ENCODE results near the gene TTLL11. TPM values are rescaled to one million over a fixed set of nuclear protein-coding genes. Genes with fewer than 3 reads are reported as not detected.

The TTLL11 gene, protein sequence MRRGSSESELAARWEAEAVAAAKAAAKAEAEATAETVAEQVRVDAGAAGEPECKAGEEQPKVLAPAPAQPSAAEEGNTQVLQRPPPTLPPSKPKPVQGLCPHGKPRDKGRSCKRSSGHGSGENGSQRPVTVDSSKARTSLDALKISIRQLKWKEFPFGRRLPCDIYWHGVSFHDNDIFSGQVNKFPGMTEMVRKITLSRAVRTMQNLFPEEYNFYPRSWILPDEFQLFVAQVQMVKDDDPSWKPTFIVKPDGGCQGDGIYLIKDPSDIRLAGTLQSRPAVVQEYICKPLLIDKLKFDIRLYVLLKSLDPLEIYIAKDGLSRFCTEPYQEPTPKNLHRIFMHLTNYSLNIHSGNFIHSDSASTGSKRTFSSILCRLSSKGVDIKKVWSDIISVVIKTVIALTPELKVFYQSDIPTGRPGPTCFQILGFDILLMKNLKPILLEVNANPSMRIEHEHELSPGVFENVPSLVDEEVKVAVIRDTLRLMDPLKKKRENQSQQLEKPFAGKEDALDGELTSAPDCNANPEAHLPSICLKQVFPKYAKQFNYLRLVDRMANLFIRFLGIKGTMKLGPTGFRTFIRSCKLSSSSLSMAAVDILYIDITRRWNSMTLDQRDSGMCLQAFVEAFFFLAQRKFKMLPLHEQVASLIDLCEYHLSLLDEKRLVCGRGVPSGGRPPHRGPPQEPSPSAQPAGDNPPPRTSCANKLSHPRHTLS
- total RNA-seq: 10 to 100 TPM in 3 of 4 donors, 1 to 10 TPM in 1; 9.8 to 18.6 (median 15.6) TPM

DNA sequence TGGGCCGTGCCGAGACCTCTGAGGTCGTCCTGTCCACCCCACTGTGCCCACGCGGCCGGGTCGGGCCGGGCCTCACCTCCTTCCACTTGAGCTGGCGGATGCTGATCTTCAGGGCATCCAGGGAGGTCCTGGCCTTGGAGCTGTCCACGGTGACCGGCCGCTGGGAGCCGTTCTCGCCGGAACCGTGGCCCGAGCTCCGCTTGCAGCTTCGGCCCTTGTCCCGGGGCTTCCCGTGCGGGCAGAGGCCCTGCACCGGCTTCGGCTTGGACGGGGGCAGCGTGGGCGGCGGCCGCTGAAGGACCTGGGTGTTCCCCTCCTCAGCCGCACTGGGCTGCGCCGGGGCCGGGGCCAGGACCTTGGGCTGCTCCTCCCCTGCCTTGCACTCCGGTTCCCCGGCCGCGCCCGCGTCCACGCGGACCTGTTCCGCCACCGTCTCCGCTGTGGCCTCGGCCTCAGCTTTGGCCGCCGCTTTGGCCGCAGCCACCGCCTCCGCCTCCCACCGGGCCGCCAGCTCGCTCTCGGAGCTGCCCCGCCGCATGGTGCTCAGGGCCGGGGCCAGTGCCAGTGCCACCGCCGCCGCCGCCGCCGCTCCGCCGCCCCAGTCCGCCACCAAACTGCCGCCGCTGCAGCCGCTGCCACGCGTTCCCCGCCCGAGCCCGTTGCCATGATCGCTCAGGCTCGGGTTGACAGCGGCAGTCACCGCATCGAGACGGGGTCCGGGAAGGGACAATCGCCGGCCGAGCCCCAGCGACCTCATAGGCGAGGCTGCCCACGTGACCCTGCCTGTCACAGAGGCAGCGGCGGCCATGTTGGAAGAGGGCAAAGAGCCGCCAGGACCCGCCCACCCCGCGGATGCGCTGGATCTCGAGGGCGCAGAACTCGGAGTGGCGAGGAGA is at the start of gene TTLL11:
Gene TTLL11, minus strand, starts transcription at position 698 of the 896 bp plus-strand sequence. Its CDS starts 160 bp downstream, at position 538.
- DNase-seq (ENCODE audit: low spot score in 2 of 2): peak; percentile 96 to 97
- Histone ChIP-seq H3K9me3 (no peaks in the 10 kb centered on the region), H3K4me3 (peak within 1 kb of the TSS; percentile 80 to 90 (median 86)), H3K27ac (peak within 1 kb of the TSS in 2 of 4 donors; percentile 76 to 85), H3K4me1 (peaks cover 0 to 42% (median 15%) of the 10 kb centered on the region in 4 donors), H3K36me3 (no peaks in the 10 kb centered on the region), H3K27me3 (no peaks in the 10 kb centered on the region)
- TF ChIP-seq, protein P1, sequence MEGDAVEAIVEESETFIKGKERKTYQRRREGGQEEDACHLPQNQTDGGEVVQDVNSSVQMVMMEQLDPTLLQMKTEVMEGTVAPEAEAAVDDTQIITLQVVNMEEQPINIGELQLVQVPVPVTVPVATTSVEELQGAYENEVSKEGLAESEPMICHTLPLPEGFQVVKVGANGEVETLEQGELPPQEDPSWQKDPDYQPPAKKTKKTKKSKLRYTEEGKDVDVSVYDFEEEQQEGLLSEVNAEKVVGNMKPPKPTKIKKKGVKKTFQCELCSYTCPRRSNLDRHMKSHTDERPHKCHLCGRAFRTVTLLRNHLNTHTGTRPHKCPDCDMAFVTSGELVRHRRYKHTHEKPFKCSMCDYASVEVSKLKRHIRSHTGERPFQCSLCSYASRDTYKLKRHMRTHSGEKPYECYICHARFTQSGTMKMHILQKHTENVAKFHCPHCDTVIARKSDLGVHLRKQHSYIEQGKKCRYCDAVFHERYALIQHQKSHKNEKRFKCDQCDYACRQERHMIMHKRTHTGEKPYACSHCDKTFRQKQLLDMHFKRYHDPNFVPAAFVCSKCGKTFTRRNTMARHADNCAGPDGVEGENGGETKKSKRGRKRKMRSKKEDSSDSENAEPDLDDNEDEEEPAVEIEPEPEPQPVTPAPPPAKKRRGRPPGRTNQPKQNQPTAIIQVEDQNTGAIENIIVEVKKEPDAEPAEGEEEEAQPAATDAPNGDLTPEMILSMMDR (IDR thresholded peaks at IDR 0.05): peak in 1 of 5 experiments; percentile 41
- TF ChIP-seq EP300 (IDR thresholded peaks at IDR 0.05): peak; percentile 69 to 93
- TF ChIP-seq POLR2A (IDR thresholded peaks at IDR 0.05): peak in 1 of 2 donors; percentile 37
- WGBS, 2 donors: 0% methylated on average over 54 to 94 of the region's 98 CpGs

DNA sequence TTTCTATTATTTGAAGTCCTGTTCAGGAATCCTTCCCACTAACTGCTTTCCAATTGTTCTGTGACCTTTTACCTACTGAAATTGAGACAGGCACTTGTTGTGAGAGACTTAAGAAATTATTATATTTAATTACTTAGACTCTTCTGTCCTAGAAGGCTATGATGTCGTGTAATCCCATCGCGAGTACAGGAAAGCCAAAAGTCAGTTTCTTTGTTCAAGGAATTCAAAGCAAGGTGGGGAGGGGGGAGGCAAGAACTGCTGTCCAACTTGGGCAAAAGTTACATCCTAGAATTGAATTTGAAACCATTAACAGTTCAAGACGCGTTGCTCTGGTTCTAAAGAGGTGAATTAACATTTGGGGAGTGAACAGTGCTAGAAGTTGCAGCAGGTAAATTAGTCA is 48.6 kb upstream of the TTLL11 start:
- peaks cover 0 to 3% (median 0%) of the 10 kb centered on the region in 4 donors for H3K4me1 ChIP-seq
- no peak for TF ChIP-seq EP300 (IDR thresholded peaks at IDR 0.05)
- TF ChIP-seq POLR2A (IDR thresholded peaks at IDR 0.05): no peak
- TF ChIP-seq, protein P1 (IDR thresholded peaks at IDR 0.05): no peak
- DNase-seq (ENCODE audit: low spot score in 2 of 2): no peak
- no peak overlapping the region for H3K4me3 ChIP-seq
- H3K27ac ChIP-seq: no peak overlapping the region
- no peaks in the 10 kb centered on the region for H3K27me3 ChIP-seq
- H3K36me3 ChIP-seq: peaks cover 0 to 45% (median 18%) of the 10 kb centered on the region in 3 donors
- WGBS, 2 donors: 72 to 73% methylated on average over 5 of the region's 5 CpGs
- no peaks in the 10 kb centered on the region for H3K9me3 ChIP-seq

DNA sequence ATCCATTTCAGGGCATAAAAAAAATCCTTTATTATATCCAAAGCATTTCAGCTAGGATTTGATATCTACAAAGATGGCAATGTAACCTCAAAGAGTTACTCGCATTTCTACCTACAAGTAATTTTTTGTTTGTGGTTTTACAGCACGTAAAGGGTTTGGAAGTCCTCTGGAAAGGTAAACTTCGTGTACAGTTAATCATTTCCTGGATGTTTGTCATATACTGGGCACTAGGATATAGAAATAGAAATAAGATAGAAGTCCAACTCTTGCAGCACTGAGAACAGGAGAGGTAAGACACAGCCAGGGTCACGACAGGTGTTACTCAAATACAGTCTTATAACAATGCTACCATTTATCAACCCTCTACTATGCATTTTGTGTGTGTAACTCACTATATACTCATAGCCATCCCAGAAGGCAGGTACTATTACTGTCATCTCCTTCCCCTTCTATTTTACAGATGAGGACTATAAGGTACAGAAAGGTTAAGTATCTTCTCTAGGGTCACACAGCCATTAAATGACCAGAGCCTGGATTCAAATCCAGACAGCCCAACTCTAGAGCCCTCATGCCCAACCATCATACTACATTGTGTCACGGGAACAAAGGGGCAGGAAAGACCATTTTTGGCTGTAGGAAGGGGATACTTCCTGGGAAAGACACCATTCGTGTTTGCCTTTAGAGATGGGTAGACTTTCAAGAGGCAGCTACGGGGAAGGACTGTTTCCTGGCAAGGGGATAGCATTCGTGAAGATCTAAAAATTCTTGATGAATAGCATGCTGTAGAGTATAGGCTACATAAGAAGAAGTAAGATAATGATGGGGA is 47.5 kb upstream of the TTLL11 start:
- 86% methylated on average over 8 of the region's 8 CpGs for WGBS, 2 donors
- Histone ChIP-seq H3K36me3 (peaks cover 0 to 34% (median 14%) of the 10 kb centered on the region in 3 donors), H3K27ac (no peak overlapping the region), H3K4me3 (no peak overlapping the region), H3K27me3 (no peaks in the 10 kb centered on the region), H3K4me1 (peaks cover 0 to 3% (median 0%) of the 10 kb centered on the region in 4 donors), H3K9me3 (no peaks in the 10 kb centered on the region)
- TF ChIP-seq, protein P1 (IDR thresholded peaks at IDR 0.05): no peak
- TF ChIP-seq POLR2A (IDR thresholded peaks at IDR 0.05) (no peak), EP300 (IDR thresholded peaks at IDR 0.05) (no peak)
- DNase-seq (ENCODE audit: low spot score in 2 of 2): no peak

DNA sequence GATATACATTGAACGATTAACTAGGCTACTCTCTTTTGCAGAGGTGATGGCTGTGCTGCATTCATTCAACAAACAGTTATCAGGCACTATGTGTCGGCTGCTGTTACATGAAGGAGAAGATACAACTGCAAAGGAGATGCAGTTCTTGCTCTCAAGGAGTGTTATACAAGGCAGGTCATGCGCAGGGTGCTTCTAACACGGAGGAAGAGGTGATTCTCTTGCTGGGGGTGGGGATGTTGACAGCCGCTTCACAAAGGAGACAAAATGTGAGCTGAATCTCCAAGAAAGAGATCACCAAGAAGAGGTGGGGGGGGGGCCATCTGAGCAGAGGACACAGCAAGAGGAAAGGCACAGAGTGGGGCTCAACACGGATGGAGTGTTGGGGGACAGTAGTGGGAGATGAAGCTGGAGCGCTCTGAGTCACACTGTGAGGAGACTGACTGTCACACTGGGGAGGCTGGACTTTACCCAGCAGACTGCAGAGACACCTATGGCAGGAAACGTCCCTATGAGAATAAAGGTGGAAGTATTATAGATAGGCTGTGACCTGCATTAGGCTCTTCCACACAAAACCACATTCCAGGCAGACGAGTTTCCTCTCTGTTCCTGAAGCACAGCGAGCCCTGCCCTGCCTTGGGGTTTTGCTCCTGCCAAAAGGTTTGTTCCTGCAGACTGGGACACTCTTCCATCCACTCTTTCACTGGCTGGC is 45.6 kb upstream of the TTLL11 start:
- H3K27ac ChIP-seq: no peak overlapping the region
- H3K4me3 ChIP-seq: no peak overlapping the region
- no peaks in the 10 kb centered on the region for H3K9me3 ChIP-seq
- TF ChIP-seq, protein P1 (IDR thresholded peaks at IDR 0.05): no peak
- TF ChIP-seq POLR2A (IDR thresholded peaks at IDR 0.05) (no peak), EP300 (IDR thresholded peaks at IDR 0.05) (no peak)
- WGBS, 2 donors: 73 to 80% methylated on average over 10 of the region's 10 CpGs
- no peak for DNase-seq (ENCODE audit: low spot score in 2 of 2)
- H3K27me3 ChIP-seq: no peaks in the 10 kb centered on the region
- peaks cover 0 to 15% (median 9%) of the 10 kb centered on the region in 3 donors for H3K36me3 ChIP-seq
- H3K4me1 ChIP-seq: peaks cover 0 to 16% (median 4%) of the 10 kb centered on the region in 4 donors

All from tibial nerve (tissue), 4 donors.